Psoas muscle (tissue), 8 donors: ENCODE measurements around the gene PANX1. TPM values are rescaled to one million over a fixed set of nuclear protein-coding genes. Genes with fewer than 3 reads are reported as not detected.
A peak's percentile ranks its signal among the peaks of the same experiment; 100 is the strongest.

Experiments used
- ATAC-seq, 4 donors: fragments of 200-7000 bp; cut with Tn5 transposase; one replicate each; pipeline ENCODE4 v1.9.1; 2020; ENCODE audit warnings: moderate library complexity in 3 of 4, mild to moderate bottlenecking in 2 of 4
- DNase-seq, 2 donors: peaks; one replicate each; pipeline ENCODE4 v3.0.0-alpha.2; 2020
- H3K27ac ChIP-seq: fragments of 200-600 bp; one replicate; pipeline ENCODE4 v1.8.0; 2022
- H3K27me3 ChIP-seq, 3 donors: fragments of 200-600 bp in 1 of 3; one replicate each; pipeline versions ENCODE4 v1.6.1 to v1.8.0; 2013 to 2022; ENCODE audit warnings: low read length in 2 of 3, mild to moderate bottlenecking in 2 of 3, moderate library complexity in 1 of 3; ENCODE audit not compliant: insufficient read depth in 3 of 3
- H3K36me3 ChIP-seq, 2 donors: fragments of 200-600 bp in 1 of 2; one replicate each; pipeline versions ENCODE4 v1.6.1 to v1.8.0; 2013 to 2022; ENCODE audit warnings: low read depth in 1 of 2, mild to moderate bottlenecking in 1 of 2, moderate library complexity in 1 of 2; ENCODE audit not compliant: insufficient read depth in 1 of 2
- H3K4me1 ChIP-seq: fragments of 200-600 bp; one replicate; pipeline ENCODE4 v1.8.0; 2022
- H3K4me3 ChIP-seq: fragments of 200-600 bp; one replicate; pipeline ENCODE4 v1.8.0; 2022; ENCODE audit warnings: mild to moderate bottlenecking
- H3K9me3 ChIP-seq: fragments of 200-600 bp; one replicate; pipeline ENCODE4 v1.8.0; 2022
- WGBS, 3 donors: extraction: QIAGEN DNeasy Blood & Tissue Kit; methylation state at CpG; one replicate each; pipeline versions ENCODE4 v1.1.6 to v1.1.7; 2013; 5-methylcytosine and 5-hydroxymethylcytosine counted together
- intact Hi-C, 2 donors: fragments of 100-400 bp; cut with DNase I; formaldehyde crosslinking; loops; one replicate each; pipeline versions ENCODE4 v1.11.0 to v1.14.2; 2022
- polyA plus RNA-seq, 3 donors: library from polyadenylated mRNA; stranded (reverse); fragments of 200-250 nt; gene quantifications; one replicate each; pipeline ENCODE4 v1.2.3, GENCODE V29; 2013
- total RNA-seq, 4 donors: library from RNA; stranded (reverse); fragmentation: NEBNext Ultra II Directional in 2 of 4; extraction: Animal tissue kit (Norgen Biotek cat#: 25700) in 2 of 4; gene quantifications; one replicate each; pipeline versions ENCODE4 v1.2.1 to v1.2.4, GENCODE V29; 2021 to 2023
- TF ChIP-seq, protein P1 (sequence below): fragments of 200-600 bp; IDR thresholded peaks from one replicate; pipeline ENCODE4 v1.8.0; 2022; ENCODE audit warnings: antibody characterized with exemption
- donor health status: healthy with polysubstance abuse.
- donor health status: DM: no; HTN: no; CAD: no; lungs with moderate emphysema.
- donor health status: Bipolar disorder and iron deficiency.
- donor health status: healthy.
- donor health status: DM: yes; HTN: yes; CAD: no.
- donor health status: DM: no; HTN: no; CAD: no.
- donor health status: DM: no; HTN: no; CAD: no.
- donor health status: DM: yes; HTN: yes; CAD: no.

PANX1 gene
- total and polyA plus RNA-seq, 7 donors: 9.2 to 87.2 (median 33.5) TPM

DNA sequence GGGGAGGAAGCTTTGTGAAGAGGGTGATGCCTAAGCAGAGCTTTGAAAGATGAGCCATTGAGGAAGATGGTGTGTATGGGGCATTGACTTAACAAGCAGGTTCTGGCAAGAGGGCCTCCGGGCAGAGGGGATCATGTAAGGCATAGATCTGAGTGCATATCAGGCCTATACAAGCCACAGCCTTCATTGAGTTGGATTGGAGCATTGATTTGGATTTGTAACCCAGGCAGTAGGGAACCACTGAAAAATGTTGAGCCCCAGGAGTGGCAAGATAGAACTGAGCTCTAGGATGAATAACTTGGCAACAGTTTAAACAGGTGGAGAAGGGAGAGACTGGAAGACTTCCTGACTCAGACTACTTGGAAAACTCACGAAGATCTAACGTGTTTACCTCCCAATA, 21.4 kb downstream of the PANX1 start:
- peaks cover 6% of the 10 kb centered on the region for H3K4me1 ChIP-seq
- TF ChIP-seq, protein P1, sequence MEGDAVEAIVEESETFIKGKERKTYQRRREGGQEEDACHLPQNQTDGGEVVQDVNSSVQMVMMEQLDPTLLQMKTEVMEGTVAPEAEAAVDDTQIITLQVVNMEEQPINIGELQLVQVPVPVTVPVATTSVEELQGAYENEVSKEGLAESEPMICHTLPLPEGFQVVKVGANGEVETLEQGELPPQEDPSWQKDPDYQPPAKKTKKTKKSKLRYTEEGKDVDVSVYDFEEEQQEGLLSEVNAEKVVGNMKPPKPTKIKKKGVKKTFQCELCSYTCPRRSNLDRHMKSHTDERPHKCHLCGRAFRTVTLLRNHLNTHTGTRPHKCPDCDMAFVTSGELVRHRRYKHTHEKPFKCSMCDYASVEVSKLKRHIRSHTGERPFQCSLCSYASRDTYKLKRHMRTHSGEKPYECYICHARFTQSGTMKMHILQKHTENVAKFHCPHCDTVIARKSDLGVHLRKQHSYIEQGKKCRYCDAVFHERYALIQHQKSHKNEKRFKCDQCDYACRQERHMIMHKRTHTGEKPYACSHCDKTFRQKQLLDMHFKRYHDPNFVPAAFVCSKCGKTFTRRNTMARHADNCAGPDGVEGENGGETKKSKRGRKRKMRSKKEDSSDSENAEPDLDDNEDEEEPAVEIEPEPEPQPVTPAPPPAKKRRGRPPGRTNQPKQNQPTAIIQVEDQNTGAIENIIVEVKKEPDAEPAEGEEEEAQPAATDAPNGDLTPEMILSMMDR: no peak
- ATAC-seq (no peak), DNase-seq (no peak)
- H3K27ac ChIP-seq: no peak overlapping the region
- no peaks in the 10 kb centered on the region for H3K27me3 ChIP-seq
- no peaks in the 10 kb centered on the region for H3K36me3 ChIP-seq
- WGBS, 3 donors: 56 to 80% (median 65%) methylated on average over 3 of the region's 3 CpGs
- no peaks in the 10 kb centered on the region for H3K9me3 ChIP-seq
- intact Hi-C loops: no loop called here
- no peak overlapping the region for H3K4me3 ChIP-seq

DNA sequence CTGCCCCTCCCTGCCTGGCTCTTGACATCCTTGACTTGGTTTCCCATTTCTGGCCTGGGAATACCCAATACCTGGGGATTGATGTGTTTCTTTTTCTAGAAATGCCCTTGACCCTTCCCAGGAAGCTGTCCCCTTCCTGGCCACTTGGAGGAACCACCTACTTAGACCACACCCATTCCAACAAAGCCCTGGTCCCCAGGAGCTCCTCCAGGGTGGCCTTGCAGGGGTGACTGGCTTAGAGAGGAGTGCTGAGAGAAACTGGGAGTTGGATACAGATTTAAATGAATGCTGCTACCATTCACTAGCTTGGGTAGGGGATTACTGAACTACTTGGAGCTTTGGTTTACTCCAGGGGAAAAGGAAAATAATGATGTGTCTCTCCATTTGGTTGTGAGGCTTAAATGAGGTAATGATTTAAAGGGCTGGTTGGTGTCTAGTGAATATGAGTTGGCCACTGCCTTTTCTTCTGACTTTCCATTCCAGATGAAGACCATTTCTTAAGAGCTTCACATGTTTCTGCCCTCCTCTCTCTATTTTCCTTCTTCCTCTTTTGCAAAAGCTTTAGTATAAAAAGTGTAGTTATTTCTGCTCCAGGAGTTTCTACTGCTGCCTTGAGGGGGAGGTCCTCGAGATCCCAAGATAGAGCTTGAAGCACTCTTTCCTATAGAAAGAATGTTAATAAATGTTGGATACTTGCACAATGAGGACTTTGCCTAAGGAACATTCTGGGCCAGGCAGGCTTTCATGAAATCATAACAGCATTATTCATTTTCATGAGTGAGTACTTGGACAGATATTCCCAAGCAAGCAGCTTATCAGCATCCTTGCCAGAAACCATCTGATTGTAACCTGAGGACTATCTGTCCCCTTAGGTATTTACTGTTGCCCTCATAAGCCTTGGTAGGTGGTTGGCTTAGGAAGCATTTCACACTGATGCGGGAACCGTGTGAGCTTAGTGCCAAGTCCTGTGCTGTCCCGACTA, 22.4 kb downstream of the PANX1 start:
- Histone ChIP-seq H3K4me3 (no peak overlapping the region), H3K4me1 (peaks cover 6% of the 10 kb centered on the region), H3K9me3 (no peaks in the 10 kb centered on the region), H3K27ac (no peak overlapping the region), H3K36me3 (no peaks in the 10 kb centered on the region), H3K27me3 (no peaks in the 10 kb centered on the region)
- intact Hi-C loops: no loop called here
- TF ChIP-seq, protein P1: no peak
- 55 to 74% (median 58%) methylated on average over 4 of the region's 4 CpGs for WGBS, 3 donors
- peak; percentile 28 to 74 (median 54) for ATAC-seq
- DNase-seq: no peak

- ATAC-seq (peak; percentile 88 to 98 (median 96)), DNase-seq (peak; percentile 54 to 61)
- WGBS, 3 donors: 75 to 94% (median 78%) methylated on average over 6 of the region's 6 CpGs
- Histone ChIP-seq H3K9me3 (no peaks in the 10 kb centered on the region), H3K27me3 (no peaks in the 10 kb centered on the region), H3K27ac (peak overlapping the region; percentile 44), H3K4me1 (peaks cover 6% of the 10 kb centered on the region), H3K36me3 (no peaks in the 10 kb centered on the region), H3K4me3 (no peak overlapping the region)
- TF ChIP-seq, protein P1: no peak
- intact Hi-C loops: no loop called here
Observed at GRCh38 chr11:94151903-94152677, 23.4 kb downstream of the PANX1 start.

GRCh38 chr11:94152678-94153065, 24.0 kb downstream of the PANX1 start:
- Histone ChIP-seq H3K4me3 (no peak overlapping the region), H3K27me3 (no peaks in the 10 kb centered on the region), H3K4me1 (peaks cover 6% of the 10 kb centered on the region), H3K27ac (peak overlapping the region; percentile 44), H3K36me3 (no peaks in the 10 kb centered on the region), H3K9me3 (no peaks in the 10 kb centered on the region)
- 78 to 90% (median 81%) methylated on average over 6 of the region's 6 CpGs for WGBS, 3 donors
- ATAC-seq (no peak), DNase-seq (no peak)
- TF ChIP-seq, protein P1: no peak
- intact Hi-C loops: no loop called here
